VCaP (cell line): Measurements from ENCODE around the gene ARL10.

Source experiments
- H3K27ac ChIP-seq: fragments of 450-650 bp; 2 replicates; pipeline ENCODE4 v1.5.1; 2017
- TF ChIP-seq, protein P1 (sequence below): fragments of 450-650 bp; conservative IDR thresholded peaks from 2 replicates; pipeline ENCODE4 v1.5.1; 2017; ENCODE audit warnings: mild to moderate bottlenecking, moderate library complexity

ARL10 gene

DNA sequence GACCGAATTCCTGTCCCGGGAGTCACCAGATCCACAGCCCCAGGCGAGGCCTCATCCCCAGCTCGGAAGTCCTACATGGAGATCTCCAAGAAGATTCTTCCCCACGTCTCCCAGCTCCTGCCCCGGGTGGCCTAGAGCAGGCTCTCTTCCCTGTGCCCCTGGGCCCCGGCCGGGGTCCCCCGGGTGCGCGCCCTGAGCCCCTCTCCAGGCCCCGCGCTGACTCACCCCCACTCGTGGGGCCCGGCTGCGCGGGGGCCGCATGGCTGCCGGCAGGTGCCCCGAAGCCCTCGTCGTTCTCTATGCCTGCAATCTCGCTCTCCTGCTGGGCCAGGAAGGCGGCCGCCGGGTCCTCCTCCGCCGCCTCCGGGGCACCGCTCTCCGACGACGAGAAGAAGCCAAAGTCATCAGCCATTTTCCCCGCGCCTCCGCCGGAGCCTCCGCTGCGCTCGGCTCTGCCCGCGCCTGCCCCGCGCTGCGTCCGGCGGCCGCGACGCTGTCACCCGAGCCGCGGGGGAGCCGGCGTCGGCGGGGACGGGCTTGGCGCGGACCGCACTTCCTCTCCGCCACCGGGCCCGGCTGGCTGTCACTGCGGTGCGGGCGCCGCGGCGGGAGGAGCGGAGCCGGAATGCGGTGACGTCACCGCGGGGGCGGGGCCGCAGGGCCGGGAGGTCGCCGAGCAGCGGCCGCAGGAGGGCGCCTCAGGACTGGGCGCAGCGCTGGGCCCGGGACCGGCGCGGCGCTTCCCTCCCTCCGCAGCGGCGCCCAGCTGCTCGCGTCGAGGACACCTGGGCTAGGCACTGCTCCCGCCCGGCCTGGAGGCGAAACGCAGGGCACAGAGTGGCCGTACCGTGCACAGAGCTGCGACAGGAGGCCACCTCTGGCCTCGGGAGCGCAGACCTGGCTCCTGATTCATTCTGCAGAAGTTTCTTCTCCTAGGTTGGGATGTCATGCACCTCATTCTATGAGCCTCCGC, 51.0 kb downstream of the ARL10 start, which contains the start of gene CLTB:
Gene CLTB (minus strand): TSS at position 588 of the 973 bp plus-strand sequence. CDS start 176 bp downstream, at position 412.
- H3K27ac ChIP-seq, result peak within 1 kb of the TSS; percentile 92
- TF ChIP-seq, protein P1, sequence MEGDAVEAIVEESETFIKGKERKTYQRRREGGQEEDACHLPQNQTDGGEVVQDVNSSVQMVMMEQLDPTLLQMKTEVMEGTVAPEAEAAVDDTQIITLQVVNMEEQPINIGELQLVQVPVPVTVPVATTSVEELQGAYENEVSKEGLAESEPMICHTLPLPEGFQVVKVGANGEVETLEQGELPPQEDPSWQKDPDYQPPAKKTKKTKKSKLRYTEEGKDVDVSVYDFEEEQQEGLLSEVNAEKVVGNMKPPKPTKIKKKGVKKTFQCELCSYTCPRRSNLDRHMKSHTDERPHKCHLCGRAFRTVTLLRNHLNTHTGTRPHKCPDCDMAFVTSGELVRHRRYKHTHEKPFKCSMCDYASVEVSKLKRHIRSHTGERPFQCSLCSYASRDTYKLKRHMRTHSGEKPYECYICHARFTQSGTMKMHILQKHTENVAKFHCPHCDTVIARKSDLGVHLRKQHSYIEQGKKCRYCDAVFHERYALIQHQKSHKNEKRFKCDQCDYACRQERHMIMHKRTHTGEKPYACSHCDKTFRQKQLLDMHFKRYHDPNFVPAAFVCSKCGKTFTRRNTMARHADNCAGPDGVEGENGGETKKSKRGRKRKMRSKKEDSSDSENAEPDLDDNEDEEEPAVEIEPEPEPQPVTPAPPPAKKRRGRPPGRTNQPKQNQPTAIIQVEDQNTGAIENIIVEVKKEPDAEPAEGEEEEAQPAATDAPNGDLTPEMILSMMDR, result peak; percentile 98

DNA sequence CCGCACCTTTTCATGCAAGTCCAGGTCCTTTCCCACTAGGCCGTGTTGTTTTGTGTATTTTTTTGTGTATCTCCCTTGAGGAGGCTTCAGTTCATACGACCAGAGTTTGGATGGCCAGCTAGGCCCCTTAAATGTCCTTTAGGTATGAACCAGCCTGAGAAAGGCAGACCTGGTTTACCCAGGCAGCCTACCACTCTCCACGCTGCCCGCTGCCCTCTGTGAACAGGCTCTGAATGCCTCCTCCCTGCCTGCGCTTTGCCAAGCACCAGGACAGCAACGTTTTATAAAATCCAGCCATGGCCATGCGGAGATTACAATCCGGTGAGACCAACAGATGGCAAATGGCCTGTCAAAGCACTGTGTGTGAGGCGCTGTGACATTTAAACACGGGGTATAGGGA, 51.7 kb downstream of the ARL10 start:
- TF ChIP-seq, protein P1, result no peak
- H3K27ac ChIP-seq, result peak overlapping the region; percentile 92

DNA sequence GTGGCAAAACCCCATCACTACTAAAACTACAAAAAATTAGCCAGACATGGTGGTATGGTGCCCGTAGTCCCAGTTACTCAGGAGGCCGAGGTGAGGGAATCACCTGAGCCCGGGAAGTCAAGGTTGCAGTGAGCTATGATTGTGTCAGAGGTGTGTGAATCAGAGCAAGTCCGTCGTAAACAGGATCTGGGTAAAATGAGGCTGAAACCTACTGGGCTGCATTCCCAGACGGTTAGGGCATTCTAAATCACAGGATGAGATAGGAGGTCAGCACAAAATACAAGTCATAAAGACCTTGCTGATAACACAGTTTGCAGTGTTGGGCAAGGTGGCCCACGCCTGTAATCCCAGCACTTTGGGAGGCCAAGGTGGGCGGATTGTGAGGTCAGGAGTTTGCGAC, 53.0 kb downstream of the ARL10 start:
- H3K27ac ChIP-seq, result no peak overlapping the region
- TF ChIP-seq, protein P1, result no peak

DNA sequence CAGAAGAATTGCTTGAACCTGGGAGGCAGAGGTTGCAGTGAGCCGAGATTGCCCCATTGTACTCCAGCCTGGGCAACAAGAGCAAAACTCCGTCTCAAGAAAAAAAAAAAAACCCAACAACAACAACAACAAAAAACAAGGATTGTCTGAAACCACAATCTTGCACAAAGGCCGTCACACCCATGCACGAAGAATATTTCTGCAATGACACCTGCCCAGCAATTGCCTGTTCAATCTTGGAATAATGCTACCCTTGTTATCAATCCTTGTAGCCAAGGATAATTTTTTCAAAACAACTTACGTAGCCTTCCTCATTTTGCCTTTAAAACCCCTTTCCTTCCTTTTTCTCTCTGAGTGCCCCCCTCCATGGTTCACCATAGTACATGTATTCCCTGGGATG, 54.8 kb downstream of the ARL10 start:
- TF ChIP-seq, protein P1, result no peak
- H3K27ac ChIP-seq, result no peak overlapping the region

DNA sequence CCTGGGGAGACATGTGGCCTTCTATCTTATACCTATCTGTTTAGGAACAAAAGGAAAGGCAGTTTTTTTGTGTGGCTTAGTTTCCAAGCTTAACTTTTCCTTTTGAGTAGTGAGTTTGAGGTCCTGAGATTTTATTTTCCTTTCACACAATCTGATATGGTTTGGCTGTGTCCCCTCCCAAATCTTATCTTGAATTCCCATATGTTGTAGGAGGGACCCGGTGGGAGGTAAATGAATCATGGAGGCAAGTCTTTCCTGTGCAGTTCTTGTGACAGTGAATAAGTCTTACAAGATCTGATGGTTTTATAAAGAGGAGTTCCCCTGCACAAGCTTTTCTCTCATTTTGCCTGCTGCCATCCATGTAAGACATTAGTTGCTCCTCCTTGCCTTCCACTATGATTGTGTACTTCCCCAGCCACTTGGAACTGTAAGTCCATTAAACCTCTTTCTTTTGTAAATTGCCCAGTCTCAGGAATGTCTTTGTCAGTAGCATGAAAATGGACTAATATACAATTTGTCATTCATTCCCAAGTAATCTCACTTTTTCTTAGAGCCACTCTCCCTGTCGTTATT, 55.8 kb downstream of the ARL10 start:
- TF ChIP-seq, protein P1, result no peak

DNA sequence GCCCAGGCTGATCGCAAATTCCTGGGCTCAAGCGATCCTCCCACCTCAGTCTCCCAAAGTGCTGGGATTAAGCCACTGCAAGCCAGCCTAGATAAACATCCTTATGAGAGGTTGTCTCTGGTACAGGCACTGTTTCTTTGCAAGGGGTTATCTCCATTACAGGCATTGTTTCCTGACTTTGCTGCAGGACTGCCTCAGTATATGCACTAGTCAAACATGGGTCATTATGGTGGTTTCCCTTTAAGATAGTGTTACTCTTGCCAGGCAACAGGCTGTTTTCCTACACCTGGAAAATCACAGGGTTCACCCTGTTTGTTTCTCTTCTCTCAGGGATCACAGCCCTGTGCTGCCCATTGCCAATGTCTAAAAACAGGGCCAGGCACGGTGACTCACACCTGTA, 58.9 kb downstream of the ARL10 start:
- TF ChIP-seq, protein P1, result no peak
- H3K27ac ChIP-seq, result no peak overlapping the region

More for the DNA sequence above, 55.8 kb downstream of the ARL10 start:
- H3K27ac ChIP-seq, result no peak overlapping the region

DNA sequence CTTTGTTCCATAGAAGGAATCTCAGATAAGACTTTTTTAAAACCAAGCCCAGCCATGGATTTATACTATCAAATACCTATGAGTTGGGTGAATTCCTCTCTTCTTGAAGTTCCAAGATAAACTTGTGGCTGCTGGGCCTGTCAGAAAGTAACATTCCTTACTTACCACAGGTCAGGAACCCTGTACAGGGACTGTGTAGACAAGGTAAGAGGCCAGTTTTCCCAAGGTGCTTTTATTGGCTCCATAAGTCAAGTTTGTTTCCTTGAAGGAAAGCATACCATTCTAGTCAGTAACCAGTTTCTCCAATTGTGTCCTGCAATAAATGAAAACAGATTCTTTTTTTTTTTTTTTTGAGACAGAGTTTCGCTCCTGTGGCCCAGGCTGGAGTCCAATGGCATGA, 59.9 kb downstream of the ARL10 start:
- H3K27ac ChIP-seq, result no peak overlapping the region
- TF ChIP-seq, protein P1, result no peak
